HepG2 (cell line): ENCODE measurements around the gene ABHD15. TPM values are rescaled to one million over a fixed set of nuclear protein-coding genes. Genes with fewer than 3 reads are reported as not detected.

ENCODE experiments used
- ATF4 ChIP-seq, 2 experiments: fragments of 450-650 bp in 1 of 2; sonication (generic) in 1 of 2; formaldehyde crosslinking; IDR thresholded peaks; 2 replicates each; pipeline versions ENCODE4 v1.5.0 to v1.8.0; 2020 to 2022; ENCODE audit warnings: mild to moderate bottlenecking in 1 of 2, missing genetic modification reagents in 1 of 2
- ATF7-NPFF ChIP-seq: sonication (generic); formaldehyde crosslinking; IDR thresholded peaks from 2 replicates; pipeline ENCODE4 v1.8.1; 2023; ENCODE audit warnings: mild to moderate bottlenecking, low read depth, missing genetic modification reagents, moderate library complexity
- HNF4A ChIP-seq: sonication (generic); formaldehyde crosslinking; IDR thresholded peaks from 2 replicates; pipeline ENCODE4 v1.4.0; 2020; ENCODE audit warnings: missing genetic modification reagents
- NFAT5 ChIP-seq: sonication (generic); formaldehyde crosslinking; IDR thresholded peaks from 2 replicates; pipeline ENCODE4 v1.4.0; 2020; ENCODE audit warnings: missing genetic modification reagents
- PAX8 ChIP-seq: sonication (generic); formaldehyde crosslinking; IDR thresholded peaks from 2 replicates; pipeline ENCODE4 v1.8.0; 2022; ENCODE audit warnings: mild to moderate bottlenecking, missing genetic modification reagents, borderline replicate concordance
- SKI ChIP-seq: fragments of 450-650 bp; IDR thresholded peaks from one replicate; pipeline ENCODE4 v1.6.1; 2018; ENCODE audit warnings: mild to moderate bottlenecking; ENCODE audit not compliant: partially characterized antibody
- ZBTB33 ChIP-seq: sonication (generic); formaldehyde crosslinking; IDR thresholded peaks from 2 replicates; pipeline ENCODE4 v1.4.0; 2020; ENCODE audit warnings: missing genetic modification reagents
- ZFP62 ChIP-seq: sonication (generic); formaldehyde crosslinking; IDR thresholded peaks from 2 replicates; pipeline ENCODE4 v1.4.0; 2020; ENCODE audit warnings: missing genetic modification reagents
- polyA plus RNA-seq, 8 experiments: library from polyadenylated mRNA; depleted of rRNA in 3 of 8; stranded (reverse) in 7 of 8; unstranded in 1 of 8; fragments of >200 nt; fragmentation: Illumina TruSeq in 4 of 8; extraction: Trizol in 4 of 8; gene quantifications; 2 replicates each; pipeline versions ENCODE4 v1.2.1 to v1.2.3, GENCODE V29; 2011 to 2016; ENCODE audit warnings: low read depth in 4 of 8, missing spikeins in 1 of 8, mixed read lengths in 1 of 8; ENCODE audit not compliant: insufficient read depth in 1 of 8
- total RNA-seq, 5 experiments: library from RNA; depleted of rRNA; stranded (reverse); fragments of >200 nt; fragmentation: Illumina TruSeq; extraction: Trizol; gene quantifications; 2 replicates each; pipeline ENCODE4 v1.2.3, GENCODE V29; 2016; ENCODE audit warnings: low read depth in 1 of 5
- TF ChIP-seq, protein P1 (sequence below): sonication (generic); formaldehyde crosslinking; IDR thresholded peaks from 2 replicates; pipeline ENCODE4 v1.4.0; 2020; ENCODE audit warnings: missing genetic modification reagents, low read depth, mild to moderate bottlenecking, borderline replicate concordance
- TF ChIP-seq, protein P2 (sequence below): sonication (generic); formaldehyde crosslinking; IDR thresholded peaks from 2 replicates; pipeline ENCODE4 v1.4.0; 2020; ENCODE audit warnings: missing genetic modification reagents
- TF ChIP-seq, protein P3 (sequence below): sonication (generic); formaldehyde crosslinking; IDR thresholded peaks from 2 replicates; pipeline ENCODE4 v1.4.0; 2020; ENCODE audit warnings: mild to moderate bottlenecking, missing genetic modification reagents, borderline replicate concordance

The ABHD15 gene
- total and polyA plus RNA-seq, 2 of the 13 experiments (the other 11 are each of a cell fraction or from before 2014, with no cell fraction given), result 2.4 to 7.7 TPM

DNA sequence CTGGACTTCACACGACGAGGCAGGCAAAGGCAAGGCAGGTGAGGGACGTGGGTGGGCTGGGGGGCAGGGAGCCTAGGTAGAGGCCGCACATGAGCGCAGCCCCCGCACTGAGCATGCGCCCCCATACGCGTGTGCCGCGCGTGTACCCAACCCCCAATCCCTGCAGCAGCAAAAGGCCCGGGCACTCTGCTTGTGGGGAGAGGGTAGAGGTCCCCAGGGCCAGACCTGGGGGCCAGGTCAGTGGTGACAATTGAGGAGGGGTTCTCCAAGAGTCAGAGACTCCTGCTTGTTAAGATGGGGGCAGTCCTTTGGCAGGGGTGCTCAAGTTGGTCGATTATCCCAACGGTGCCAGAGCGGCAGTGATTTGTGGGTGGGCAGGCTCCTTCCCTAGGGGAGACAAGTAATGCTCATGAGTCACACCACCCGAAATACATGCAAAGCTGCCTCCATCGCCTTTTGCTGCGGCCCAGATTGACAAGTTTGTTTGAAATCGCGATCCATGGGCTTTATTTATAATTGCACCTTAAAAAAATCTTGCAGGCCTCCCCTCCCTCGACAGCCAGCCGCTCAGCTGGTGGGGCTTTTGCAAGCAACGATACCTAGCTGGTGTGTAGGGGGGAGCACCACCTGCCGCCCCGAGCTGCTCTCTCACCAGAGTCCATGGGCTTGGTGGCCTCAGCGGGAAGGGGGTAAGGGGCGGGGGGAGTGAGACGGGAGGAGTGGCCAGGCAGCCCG, 23.7 kb upstream of the ABHD15 start (continued):
- no peak for TF ChIP-seq ATF4 (CRISPR knock-in tag; IDR thresholded peaks at IDR 0.05)
- no peak for TF ChIP-seq SKI
- TF ChIP-seq, protein P1, sequence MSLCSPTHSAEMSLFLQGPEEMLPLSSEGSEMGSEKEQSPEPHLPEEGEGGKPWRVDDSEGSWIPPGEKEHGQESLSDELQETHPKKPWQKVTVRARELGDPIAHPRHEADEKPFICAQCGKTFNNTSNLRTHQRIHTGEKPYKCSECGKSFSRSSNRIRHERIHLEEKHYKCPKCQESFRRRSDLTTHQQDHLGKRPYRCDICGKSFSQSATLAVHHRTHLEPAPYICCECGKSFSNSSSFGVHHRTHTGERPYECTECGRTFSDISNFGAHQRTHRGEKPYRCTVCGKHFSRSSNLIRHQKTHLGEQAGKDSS, result no peak
- TF ChIP-seq, protein P2, sequence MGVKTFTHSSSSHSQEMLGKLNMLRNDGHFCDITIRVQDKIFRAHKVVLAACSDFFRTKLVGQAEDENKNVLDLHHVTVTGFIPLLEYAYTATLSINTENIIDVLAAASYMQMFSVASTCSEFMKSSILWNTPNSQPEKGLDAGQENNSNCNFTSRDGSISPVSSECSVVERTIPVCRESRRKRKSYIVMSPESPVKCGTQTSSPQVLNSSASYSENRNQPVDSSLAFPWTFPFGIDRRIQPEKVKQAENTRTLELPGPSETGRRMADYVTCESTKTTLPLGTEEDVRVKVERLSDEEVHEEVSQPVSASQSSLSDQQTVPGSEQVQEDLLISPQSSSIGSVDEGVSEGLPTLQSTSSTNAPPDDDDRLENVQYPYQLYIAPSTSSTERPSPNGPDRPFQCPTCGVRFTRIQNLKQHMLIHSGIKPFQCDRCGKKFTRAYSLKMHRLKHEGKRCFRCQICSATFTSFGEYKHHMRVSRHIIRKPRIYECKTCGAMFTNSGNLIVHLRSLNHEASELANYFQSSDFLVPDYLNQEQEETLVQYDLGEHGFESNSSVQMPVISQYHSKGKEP (CRISPR knock-in tag), result no peak
- TF ChIP-seq NFAT5 (CRISPR knock-in tag), result 0 out of 2 replicates have a peak, but pooled peaks have one; percentile 46
- TF ChIP-seq PAX8, result no peak
- TF ChIP-seq, protein P3, sequence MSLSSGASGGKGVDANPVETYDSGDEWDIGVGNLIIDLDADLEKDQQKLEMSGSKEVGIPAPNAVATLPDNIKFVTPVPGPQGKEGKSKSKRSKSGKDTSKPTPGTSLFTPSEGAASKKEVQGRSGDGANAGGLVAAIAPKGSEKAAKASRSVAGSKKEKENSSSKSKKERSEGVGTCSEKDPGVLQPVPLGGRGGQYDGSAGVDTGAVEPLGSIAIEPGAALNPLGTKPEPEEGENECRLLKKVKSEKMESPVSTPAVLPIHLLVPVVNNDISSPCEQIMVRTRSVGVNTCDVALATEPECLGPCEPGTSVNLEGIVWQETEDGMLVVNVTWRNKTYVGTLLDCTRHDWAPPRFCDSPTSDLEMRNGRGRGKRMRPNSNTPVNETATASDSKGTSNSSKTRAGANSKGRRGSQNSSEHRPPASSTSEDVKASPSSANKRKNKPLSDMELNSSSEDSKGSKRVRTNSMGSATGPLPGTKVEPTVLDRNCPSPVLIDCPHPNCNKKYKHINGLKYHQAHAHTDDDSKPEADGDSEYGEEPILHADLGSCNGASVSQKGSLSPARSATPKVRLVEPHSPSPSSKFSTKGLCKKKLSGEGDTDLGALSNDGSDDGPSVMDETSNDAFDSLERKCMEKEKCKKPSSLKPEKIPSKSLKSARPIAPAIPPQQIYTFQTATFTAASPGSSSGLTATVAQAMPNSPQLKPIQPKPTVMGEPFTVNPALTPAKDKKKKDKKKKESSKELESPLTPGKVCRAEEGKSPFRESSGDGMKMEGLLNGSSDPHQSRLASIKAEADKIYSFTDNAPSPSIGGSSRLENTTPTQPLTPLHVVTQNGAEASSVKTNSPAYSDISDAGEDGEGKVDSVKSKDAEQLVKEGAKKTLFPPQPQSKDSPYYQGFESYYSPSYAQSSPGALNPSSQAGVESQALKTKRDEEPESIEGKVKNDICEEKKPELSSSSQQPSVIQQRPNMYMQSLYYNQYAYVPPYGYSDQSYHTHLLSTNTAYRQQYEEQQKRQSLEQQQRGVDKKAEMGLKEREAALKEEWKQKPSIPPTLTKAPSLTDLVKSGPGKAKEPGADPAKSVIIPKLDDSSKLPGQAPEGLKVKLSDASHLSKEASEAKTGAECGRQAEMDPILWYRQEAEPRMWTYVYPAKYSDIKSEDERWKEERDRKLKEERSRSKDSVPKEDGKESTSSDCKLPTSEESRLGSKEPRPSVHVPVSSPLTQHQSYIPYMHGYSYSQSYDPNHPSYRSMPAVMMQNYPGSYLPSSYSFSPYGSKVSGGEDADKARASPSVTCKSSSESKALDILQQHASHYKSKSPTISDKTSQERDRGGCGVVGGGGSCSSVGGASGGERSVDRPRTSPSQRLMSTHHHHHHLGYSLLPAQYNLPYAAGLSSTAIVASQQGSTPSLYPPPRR (CRISPR knock-in tag), result 0 out of 2 replicates have a peak, but pooled peaks have one; percentile 8
- TF ChIP-seq HNF4A (CRISPR knock-in tag), result peak; percentile 4; the same call in 1 of the 2 replicates
- no peak for TF ChIP-seq ZBTB33 (CRISPR knock-in tag)
- 0 out of 2 replicates have a peak, but pooled peaks have one; percentile 47 for TF ChIP-seq ATF7-NPFF (CRISPR knock-in tag)
- no peak for TF ChIP-seq ZFP62 (CRISPR knock-in tag)
